GF-D8 (cell line): ENCODE measurements around the gene SPEM2.
"Not testable (repeated sequence)": the region's sequence is repeated elsewhere in the genome, so short reads cannot be mapped to it uniquely, and the experiment has no call there.

Experiments
- DNase-seq: peaks from one replicate; lab custom pipeline; 2025; lab: John Stamatoyannopoulos, UW

Gene SPEM2

DNA sequence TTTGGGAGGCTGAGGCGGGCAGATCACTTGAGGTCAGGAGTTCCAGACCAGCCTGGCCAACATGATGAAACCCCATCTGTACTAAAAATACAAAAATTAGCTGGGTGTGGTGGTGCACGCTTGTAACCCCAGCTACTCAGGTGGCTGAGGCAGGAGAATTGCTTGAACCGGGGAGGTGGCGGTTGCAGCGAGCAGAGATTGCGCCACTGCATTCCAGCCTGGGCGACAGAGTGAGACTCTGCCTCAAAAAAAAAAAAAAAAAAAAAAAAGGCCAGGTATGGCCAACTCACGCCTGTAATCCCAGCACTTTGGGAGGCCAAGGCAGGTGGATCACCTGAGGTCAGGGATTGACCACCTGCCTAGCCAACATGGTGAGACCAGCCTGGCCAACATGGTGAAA lies 49.4 kb downstream of the SPEM2 start:
- DNase-seq: not testable (repeated sequence)

DNA sequence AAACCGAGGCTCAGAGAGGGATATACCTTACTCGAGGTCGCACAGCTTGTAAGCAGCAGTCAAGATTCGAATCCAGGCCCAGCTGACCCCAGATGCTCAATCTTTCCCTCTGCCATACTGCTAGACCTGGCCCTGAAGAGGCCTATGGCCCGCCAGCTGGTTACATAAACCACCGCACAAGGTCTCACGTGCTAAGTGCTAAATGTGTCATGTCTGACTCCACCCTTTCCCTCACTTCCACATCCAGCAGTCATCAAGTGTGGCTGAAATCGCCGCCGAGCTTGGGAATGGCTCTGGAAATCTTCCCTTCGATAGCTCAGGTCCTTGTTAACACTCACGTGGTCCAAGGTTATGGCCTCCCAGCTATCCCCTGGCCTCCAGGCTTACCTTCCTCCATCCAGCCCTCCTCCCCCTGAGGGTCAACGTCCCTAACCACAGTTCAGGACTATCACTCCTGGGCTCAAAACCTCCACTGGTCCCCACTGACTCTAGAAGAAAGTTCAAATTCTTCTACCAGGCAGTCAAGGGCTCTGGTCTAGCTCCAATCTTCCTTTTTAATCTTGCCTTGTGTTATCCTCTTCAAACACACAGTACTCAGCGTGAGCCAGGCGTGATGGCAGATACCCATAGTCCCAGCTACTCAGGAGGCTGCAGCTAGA lies 50.5 kb downstream of the SPEM2 start:
- DNase-seq: no peak

DNA sequence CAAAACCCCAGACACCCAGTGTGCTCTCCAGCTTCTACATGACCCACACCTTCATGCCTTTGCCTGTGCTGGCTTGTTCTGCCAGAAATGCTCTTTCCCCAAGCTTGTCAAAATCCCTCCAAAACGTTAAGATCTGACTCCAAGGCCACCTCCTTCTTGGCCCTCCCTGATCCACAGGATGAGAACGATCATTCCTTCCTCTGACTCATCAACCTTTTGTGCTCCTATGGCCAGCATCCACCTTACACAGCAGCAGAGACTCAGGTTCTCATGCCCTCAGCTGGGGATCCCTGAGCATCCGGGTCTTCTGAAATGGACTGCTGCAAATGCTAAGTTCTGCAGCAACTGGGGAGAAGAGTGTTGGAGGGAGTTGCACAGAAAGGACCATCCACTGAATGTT lies 51.1 kb downstream of the SPEM2 start:
- DNase-seq: no peak

DNA sequence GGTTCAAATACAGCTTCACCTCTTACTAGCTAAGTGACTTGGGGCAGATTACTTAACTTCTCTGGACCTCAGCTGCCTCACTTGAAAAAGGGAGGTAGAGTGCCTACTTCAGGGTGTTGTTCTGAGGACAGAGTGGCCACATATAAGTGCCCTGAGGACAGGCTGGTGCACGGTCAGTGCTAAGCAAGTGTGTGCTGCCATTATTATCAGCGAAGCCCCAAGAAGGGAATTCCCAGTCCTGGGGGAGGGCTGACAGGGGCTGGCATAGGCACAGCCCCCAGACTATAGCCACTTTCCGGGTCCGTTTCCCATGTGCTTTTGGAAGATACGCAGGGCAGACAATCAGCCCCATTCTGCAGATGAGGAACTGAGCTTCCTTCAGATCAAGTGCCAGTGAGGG lies 51.5 kb downstream of the SPEM2 start:
- no peak for DNase-seq
